ENCODE results near the gene YY1. TPM values are rescaled to one million over a fixed set of nuclear protein-coding genes. Genes with fewer than 3 reads are reported as not detected.

YY1 gene
- total RNA-seq, 5 donors from 2014 or later (not counting 1 experiment from before 2014, with no cell fraction given) = 67.5 to 86.5 (median 74.2) TPM

DNA sequence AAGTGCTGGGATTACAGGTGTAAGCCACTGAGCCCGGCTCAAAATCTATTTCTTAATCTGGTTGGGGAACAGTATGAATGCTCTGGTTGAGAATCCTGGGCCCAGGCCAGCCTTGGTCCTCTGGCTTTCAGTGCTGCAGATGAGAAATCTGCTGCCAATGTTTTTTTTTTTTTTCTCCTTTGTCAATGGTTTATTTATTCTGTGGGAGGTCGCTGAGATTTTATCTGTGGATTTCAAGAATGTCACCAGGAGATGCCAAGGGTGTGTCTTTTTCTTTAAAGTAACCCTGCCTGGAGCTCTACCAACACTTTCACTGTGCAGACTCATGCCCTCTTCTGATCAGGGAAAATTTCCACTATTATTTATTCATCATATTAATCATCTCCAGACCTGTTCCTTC, 63.7 kb downstream of the YY1 start:
- Mint-ChIP-seq H3K27me3 (peaks cover 0 to 7% of the 10 kb centered on the region in 2 donors), H3K4me1 (peaks cover 14 to 30% (median 14%) of the 10 kb centered on the region in 3 donors), H3K27ac (peak overlapping the region in 1 of 2 donors; percentile 8), H3K4me3 (no peak overlapping the region), H3K9me3 (no peaks in the 10 kb centered on the region), H3K36me3 (no peaks in the 10 kb centered on the region)
- DNase-seq (no peak), ATAC-seq (replicated peaks in 1 of 4) (no peak)
- no peaks in the 10 kb centered on the region for H3K9me3 ChIP-seq
- POLR2A ChIA-PET = no interaction called here
- peaks cover 2 to 22% of the 10 kb centered on the region in 2 experiments for H3K4me1 ChIP-seq (ENCODE audit: control insufficient read depth in 1 of 2, extremely low read depth in 1 of 2, insufficient read depth in 2 of 2, low read length in 2 of 2)
- H3K27ac ChIP-seq (ENCODE audit: low read length) = no peak overlapping the region
- H3K4me3 ChIP-seq (ENCODE audit: control insufficient read depth in 1 of 2, extremely low read depth in 1 of 2, low read length in 1 of 2) = no peak overlapping the region
- peaks cover 0 to 4% of the 10 kb centered on the region in 2 donors for H3K36me3 ChIP-seq (ENCODE audit: control insufficient read depth in 2 of 2, extremely low read depth in 1 of 2, insufficient read depth in 1 of 2, low read length in 1 of 2)
- H3K27me3 ChIP-seq (replicated peaks in 1 of 2; ENCODE audit: control insufficient read depth in 2 of 2, extremely low read depth in 1 of 2, insufficient read depth in 2 of 2, low read length in 1 of 2) = peaks cover 0 to 11% of the 10 kb centered on the region in 2 experiments
- CTCF ChIA-PET = no interaction called here
- WGBS (ENCODE audit: insufficient coverage) = 100% methylated on average over 1 of the region's 2 CpGs

DNA sequence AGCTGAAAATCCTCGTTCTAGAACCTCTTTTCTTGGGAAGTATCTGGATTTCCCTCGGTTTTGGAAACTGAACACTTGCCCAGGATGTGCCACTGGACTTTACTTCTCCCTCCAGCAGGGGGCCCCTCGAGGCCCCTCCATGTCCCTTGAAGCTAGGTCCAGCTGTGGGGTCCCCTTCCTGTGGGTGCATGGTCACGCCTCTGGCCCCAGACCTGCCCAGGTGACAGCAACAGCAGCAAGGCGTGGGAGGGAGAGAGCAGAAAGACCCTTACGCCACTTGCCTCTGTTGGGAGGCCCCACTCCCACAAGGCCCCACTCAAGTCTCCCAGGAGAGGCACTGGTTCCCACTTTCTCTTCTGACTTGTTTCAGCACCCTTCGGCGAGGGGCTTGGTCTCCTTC, 64.2 kb downstream of the YY1 start:
- H3K4me3 Mint-ChIP-seq = no peak overlapping the region

DNA sequence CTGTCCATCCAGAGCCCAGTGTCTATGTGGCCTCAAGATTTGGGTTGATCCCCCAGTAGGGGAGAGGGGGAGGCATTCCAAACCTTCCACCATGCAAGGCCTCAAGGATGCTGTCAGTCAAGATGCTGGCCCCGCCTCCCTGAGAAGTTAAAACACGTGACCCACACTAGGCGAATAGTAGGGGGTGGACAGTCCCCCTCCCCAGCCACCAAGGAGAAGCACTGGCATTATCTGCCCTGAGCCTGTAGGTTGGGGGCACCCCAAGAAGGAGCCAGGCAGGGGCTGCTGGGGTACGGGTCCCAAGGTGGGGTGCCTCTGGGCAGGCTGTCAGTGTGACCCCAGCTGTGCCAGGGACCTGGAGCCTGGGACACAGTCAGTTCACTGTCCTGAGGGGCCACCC, 65.0 kb downstream of the YY1 start:
- H3K9me3 Mint-ChIP-seq = no peaks in the 10 kb centered on the region
- peak overlapping the region in 1 of 3 donors; percentile 83 for H3K4me3 Mint-ChIP-seq
- H3K27me3 ChIP-seq (replicated peaks in 1 of 2; ENCODE audit: control insufficient read depth in 2 of 2, extremely low read depth in 1 of 2, insufficient read depth in 2 of 2, low read length in 1 of 2) = peaks cover 0 to 11% of the 10 kb centered on the region in 2 experiments
- peaks cover 16 to 27% (median 19%) of the 10 kb centered on the region in 3 donors for H3K4me1 Mint-ChIP-seq
- ChIA-PET CTCF (no interaction called here), POLR2A (no interaction called here)
- H3K4me1 ChIP-seq (ENCODE audit: control insufficient read depth in 1 of 2, extremely low read depth in 1 of 2, insufficient read depth in 2 of 2, low read length in 2 of 2) = peaks cover 2 to 22% of the 10 kb centered on the region in 2 experiments
- H3K9me3 ChIP-seq = no peaks in the 10 kb centered on the region
- DNase-seq (no peak), ATAC-seq (replicated peaks in 1 of 4) (no peak)
- H3K27me3 Mint-ChIP-seq = peaks cover 0 to 7% of the 10 kb centered on the region in 2 donors
- H3K4me3 ChIP-seq (ENCODE audit: control insufficient read depth in 1 of 2, extremely low read depth in 1 of 2, low read length in 1 of 2) = no peak overlapping the region
- no peak overlapping the region for H3K27ac ChIP-seq (ENCODE audit: low read length)
- H3K36me3 ChIP-seq (ENCODE audit: control insufficient read depth in 2 of 2, extremely low read depth in 1 of 2, insufficient read depth in 1 of 2, low read length in 1 of 2) = peaks cover 0 to 1% of the 10 kb centered on the region in 2 donors
- no peaks in the 10 kb centered on the region for H3K36me3 Mint-ChIP-seq
- WGBS (ENCODE audit: insufficient coverage) = 100% methylated on average over 1 of the region's 4 CpGs
- H3K27ac Mint-ChIP-seq = no peak overlapping the region

More for the DNA sequence above, 64.2 kb downstream of the YY1 start:
- POLR2A ChIA-PET = interaction anchor here in 1 of 2 donors (0.6 kb wide), 1 partner anchor 108 kb away, joined by 3 read pairs; no protein-coding TSS in a partner anchor
- Histone ChIP-seq H3K27ac (ENCODE audit: low read length) (no peak overlapping the region), H3K4me1 (ENCODE audit: control insufficient read depth in 1 of 2, extremely low read depth in 1 of 2, insufficient read depth in 2 of 2, low read length in 2 of 2) (peaks cover 2 to 22% of the 10 kb centered on the region in 2 experiments), H3K36me3 (ENCODE audit: control insufficient read depth in 2 of 2, extremely low read depth in 1 of 2, insufficient read depth in 1 of 2, low read length in 1 of 2) (peaks cover 0 to 4% of the 10 kb centered on the region in 2 donors), H3K4me3 (ENCODE audit: control insufficient read depth in 1 of 2, extremely low read depth in 1 of 2, low read length in 1 of 2) (no peak overlapping the region), H3K9me3 (no peaks in the 10 kb centered on the region), H3K27me3 (replicated peaks in 1 of 2; ENCODE audit: control insufficient read depth in 2 of 2, extremely low read depth in 1 of 2, insufficient read depth in 2 of 2, low read length in 1 of 2) (peaks cover 0 to 11% of the 10 kb centered on the region in 2 experiments)
- 81% methylated on average over 6 of the region's 8 CpGs for WGBS (ENCODE audit: insufficient coverage)
- Mint-ChIP-seq H3K27ac (peak overlapping the region in 1 of 2 donors; percentile 44), H3K36me3 (no peaks in the 10 kb centered on the region), H3K27me3 (peaks cover 0 to 7% of the 10 kb centered on the region in 2 donors), H3K4me1 (peaks cover 16 to 29% (median 19%) of the 10 kb centered on the region in 3 donors), H3K9me3 (no peaks in the 10 kb centered on the region)
- CTCF ChIA-PET = no interaction called here
- DNase-seq (no peak), ATAC-seq (replicated peaks in 1 of 4) (no peak)

DNA sequence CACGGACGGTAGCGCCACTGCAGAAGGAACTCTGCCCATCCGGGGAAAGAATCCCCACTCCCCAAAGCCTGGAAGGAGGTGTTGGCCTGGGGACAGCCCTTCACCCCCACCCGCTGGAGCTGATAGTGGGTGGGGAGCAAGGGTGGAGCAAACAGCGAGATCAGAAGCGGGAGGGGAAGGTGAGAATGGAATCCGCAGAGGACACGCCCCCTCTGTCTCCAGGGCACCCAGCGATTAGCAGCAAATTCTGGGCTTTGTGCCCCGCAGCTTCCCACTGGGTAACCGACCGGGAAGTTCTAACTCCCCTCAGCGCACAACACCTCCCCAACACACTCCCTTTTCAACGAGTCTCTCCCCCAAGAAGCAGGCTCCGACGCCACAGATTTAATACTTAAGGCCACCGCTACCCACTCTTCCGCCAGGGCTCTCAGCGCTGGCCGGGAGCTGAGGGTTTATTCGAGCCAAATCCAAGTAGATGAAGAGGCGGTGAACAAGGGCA, 65.9 kb downstream of the YY1 start:
- H3K4me3 Mint-ChIP-seq = peak overlapping the region; percentile 82 to 85 (median 83)
- ChIA-PET CTCF (interaction anchor here in 1 of 2 donors (0.5 kb wide), 1 partner anchor 241 kb away, joined by 4 read pairs; no protein-coding TSS in a partner anchor), POLR2A (no interaction called here)
- Histone ChIP-seq H3K27ac (ENCODE audit: low read length) (no peak overlapping the region), H3K27me3 (replicated peaks in 1 of 2; ENCODE audit: control insufficient read depth in 2 of 2, extremely low read depth in 1 of 2, insufficient read depth in 2 of 2, low read length in 1 of 2) (peaks cover 0 to 11% of the 10 kb centered on the region in 2 experiments), H3K36me3 (ENCODE audit: control insufficient read depth in 2 of 2, extremely low read depth in 1 of 2, insufficient read depth in 1 of 2, low read length in 1 of 2) (no peaks in the 10 kb centered on the region), H3K9me3 (no peaks in the 10 kb centered on the region), H3K4me1 (ENCODE audit: control insufficient read depth in 1 of 2, extremely low read depth in 1 of 2, insufficient read depth in 2 of 2, low read length in 2 of 2) (peaks cover 2 to 22% of the 10 kb centered on the region in 2 experiments), H3K4me3 (ENCODE audit: control insufficient read depth in 1 of 2, extremely low read depth in 1 of 2, low read length in 1 of 2) (peak overlapping the region; percentile 52 to 59)
- WGBS (ENCODE audit: insufficient coverage) = 16% methylated on average over 5 of the region's 23 CpGs
- H3K36me3 Mint-ChIP-seq = no peaks in the 10 kb centered on the region
- H3K27ac Mint-ChIP-seq = peak overlapping the region in 1 of 2 donors; percentile 90
- peaks cover 0 to 7% of the 10 kb centered on the region in 2 donors for H3K27me3 Mint-ChIP-seq
- H3K9me3 Mint-ChIP-seq = no peaks in the 10 kb centered on the region
- ATAC-seq (replicated peaks in 1 of 4) (no peak), DNase-seq (peak in 4 of 35 experiments; percentile 12 to 38 (median 20))
- peaks cover 16 to 27% (median 19%) of the 10 kb centered on the region in 3 donors for H3K4me1 Mint-ChIP-seq

DNA sequence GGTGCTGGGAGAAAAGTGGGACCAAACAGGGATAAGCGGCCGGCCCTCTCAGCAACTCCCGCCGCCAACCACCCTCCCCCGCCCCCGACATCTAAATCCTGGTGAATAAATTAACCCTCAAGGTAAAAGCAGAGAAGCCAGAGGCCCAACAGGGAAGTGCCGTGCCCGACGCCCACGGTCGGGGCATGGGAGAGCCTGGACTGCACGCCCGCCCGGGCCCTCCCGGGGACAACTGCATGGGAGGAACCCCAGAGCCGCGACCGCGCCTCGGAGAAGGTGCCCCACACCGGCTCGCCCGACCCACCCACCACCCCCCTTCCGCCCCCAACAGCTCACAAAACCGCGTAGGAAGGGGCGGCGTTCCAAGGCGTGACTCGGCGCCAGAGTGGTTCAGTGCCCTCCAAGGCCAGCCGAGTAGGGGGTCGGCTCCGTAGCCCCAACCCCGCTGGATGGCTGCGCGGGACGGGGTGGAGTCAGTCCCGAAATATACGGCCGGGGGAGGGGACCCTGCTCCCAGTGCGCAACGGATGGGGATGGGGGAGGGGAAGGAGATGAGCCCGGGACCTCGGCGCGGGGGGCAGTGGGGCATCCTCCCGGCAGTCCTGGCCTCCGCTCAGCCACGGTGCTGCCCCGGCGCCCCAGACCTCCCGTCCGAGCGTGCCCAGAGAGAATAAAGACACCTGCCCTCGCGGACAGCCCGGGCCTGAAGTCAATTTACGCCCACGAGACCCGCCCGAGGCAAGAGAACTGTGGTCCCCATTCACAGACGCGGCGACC, 66.6 kb downstream of the YY1 start:
- DNase-seq = peak in 17 of 35 experiments; percentile 20 to 68 (median 45)
- Mint-ChIP-seq H3K27ac (peak overlapping the region in 1 of 2 donors; percentile 90), H3K9me3 (no peaks in the 10 kb centered on the region), H3K4me3 (peak overlapping the region; percentile 82 to 85 (median 83)), H3K4me1 (peaks cover 16 to 27% (median 19%) of the 10 kb centered on the region in 3 donors), H3K36me3 (no peaks in the 10 kb centered on the region), H3K27me3 (peaks cover 0 to 7% of the 10 kb centered on the region in 2 donors)
- POLR2A ChIA-PET = no interaction called here
- H3K27ac ChIP-seq (ENCODE audit: low read length) = no peak overlapping the region
- peak; percentile 19 to 61 (median 53) for ATAC-seq (replicated peaks in 1 of 4)
- peaks cover 0 to 11% of the 10 kb centered on the region in 2 experiments for H3K27me3 ChIP-seq (replicated peaks in 1 of 2; ENCODE audit: control insufficient read depth in 2 of 2, extremely low read depth in 1 of 2, insufficient read depth in 2 of 2, low read length in 1 of 2)
- no peaks in the 10 kb centered on the region for H3K9me3 ChIP-seq
- peaks cover 2 to 22% of the 10 kb centered on the region in 2 experiments for H3K4me1 ChIP-seq (ENCODE audit: control insufficient read depth in 1 of 2, extremely low read depth in 1 of 2, insufficient read depth in 2 of 2, low read length in 2 of 2)
- no peaks in the 10 kb centered on the region for H3K36me3 ChIP-seq (ENCODE audit: control insufficient read depth in 2 of 2, extremely low read depth in 1 of 2, insufficient read depth in 1 of 2, low read length in 1 of 2)
- peak overlapping the region; percentile 52 to 59 for H3K4me3 ChIP-seq (ENCODE audit: control insufficient read depth in 1 of 2, extremely low read depth in 1 of 2, low read length in 1 of 2)
- CTCF ChIA-PET = interaction anchor here in 1 of 2 donors (0.5 kb wide), 1 partner anchor 241 kb away, joined by 4 read pairs; no protein-coding TSS in a partner anchor
- under 1% methylated on average over 55 of the region's 65 CpGs for WGBS (ENCODE audit: insufficient coverage)
